Thyroid gland (tissue), 4 donors: ENCODE data around the gene LOXL4.

Experiments used
- POLR2A ChIP-seq, 2 donors: fragments of 450-650 bp; IDR thresholded peaks; one replicate each; pipeline ENCODE4 v1.6.1; 2017; ENCODE audit warnings: antibody characterized with exemption in 2 of 2, mild to moderate bottlenecking in 2 of 2, moderate library complexity in 1 of 2
- TF ChIP-seq, protein P1 (sequence below), 6 experiments: fragments of 200-600 bp in 3 of 6; fragments of 450-650 bp in 3 of 6; sonication (generic) in 3 of 6; IDR thresholded peaks; one replicate each; pipeline ENCODE4 v1.5.1; 2016 to 2019; ENCODE audit warnings: antibody characterized with exemption in 6 of 6, mild to moderate bottlenecking in 2 of 6, inconsistent platforms in 1 of 6, moderate library complexity in 1 of 6

DNA sequence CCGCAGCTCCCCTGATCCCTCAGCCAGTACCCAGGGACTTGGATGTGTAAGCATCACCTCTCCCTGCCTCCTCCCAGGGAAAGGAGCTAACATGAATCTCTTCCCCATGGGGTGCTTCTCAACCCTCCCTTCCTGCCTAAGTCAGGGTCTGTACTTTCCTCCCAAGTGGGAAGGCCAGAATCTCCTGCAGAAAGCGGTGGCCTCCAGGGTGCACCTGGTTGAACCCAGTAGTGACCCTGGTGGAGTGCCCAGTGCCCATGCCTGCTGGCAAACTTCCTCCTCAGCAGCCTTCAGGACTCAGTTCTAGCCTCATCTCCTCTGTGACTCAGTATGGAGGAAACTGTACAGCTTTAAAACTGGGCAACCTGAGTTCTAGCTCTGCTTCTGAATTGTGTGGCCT, 2.8 kb upstream of the LOXL4 start:
- TF ChIP-seq, protein P1, sequence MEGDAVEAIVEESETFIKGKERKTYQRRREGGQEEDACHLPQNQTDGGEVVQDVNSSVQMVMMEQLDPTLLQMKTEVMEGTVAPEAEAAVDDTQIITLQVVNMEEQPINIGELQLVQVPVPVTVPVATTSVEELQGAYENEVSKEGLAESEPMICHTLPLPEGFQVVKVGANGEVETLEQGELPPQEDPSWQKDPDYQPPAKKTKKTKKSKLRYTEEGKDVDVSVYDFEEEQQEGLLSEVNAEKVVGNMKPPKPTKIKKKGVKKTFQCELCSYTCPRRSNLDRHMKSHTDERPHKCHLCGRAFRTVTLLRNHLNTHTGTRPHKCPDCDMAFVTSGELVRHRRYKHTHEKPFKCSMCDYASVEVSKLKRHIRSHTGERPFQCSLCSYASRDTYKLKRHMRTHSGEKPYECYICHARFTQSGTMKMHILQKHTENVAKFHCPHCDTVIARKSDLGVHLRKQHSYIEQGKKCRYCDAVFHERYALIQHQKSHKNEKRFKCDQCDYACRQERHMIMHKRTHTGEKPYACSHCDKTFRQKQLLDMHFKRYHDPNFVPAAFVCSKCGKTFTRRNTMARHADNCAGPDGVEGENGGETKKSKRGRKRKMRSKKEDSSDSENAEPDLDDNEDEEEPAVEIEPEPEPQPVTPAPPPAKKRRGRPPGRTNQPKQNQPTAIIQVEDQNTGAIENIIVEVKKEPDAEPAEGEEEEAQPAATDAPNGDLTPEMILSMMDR (IDR thresholded peaks at IDR 0.05): no peak
- TF ChIP-seq POLR2A (IDR thresholded peaks at IDR 0.05): no peak
